ENCODE data around the gene GSK3B.

DNA sequence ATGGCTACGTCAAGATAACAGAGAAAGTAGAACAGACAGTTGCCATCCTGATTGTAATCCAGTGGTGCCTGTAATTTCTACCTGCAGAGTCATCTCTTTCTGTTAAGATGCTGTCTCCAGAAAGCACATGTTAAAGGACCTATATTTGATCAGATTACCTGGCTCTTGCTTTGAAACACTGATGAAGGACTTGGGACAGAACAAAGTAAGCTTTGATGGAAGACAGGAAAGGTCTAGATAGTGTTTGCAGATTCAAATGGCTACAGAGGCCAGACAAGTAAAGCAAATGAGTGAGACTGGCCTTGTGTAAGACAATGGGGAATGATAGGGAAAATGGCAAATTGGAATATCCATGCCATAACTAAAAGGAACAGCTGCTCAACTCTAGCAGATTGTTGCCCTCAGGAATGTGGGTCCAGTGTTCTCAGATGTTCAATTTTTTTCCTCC, 1.8 kb upstream of the GSK3B start:
- TF ChIP-seq, protein P1, sequence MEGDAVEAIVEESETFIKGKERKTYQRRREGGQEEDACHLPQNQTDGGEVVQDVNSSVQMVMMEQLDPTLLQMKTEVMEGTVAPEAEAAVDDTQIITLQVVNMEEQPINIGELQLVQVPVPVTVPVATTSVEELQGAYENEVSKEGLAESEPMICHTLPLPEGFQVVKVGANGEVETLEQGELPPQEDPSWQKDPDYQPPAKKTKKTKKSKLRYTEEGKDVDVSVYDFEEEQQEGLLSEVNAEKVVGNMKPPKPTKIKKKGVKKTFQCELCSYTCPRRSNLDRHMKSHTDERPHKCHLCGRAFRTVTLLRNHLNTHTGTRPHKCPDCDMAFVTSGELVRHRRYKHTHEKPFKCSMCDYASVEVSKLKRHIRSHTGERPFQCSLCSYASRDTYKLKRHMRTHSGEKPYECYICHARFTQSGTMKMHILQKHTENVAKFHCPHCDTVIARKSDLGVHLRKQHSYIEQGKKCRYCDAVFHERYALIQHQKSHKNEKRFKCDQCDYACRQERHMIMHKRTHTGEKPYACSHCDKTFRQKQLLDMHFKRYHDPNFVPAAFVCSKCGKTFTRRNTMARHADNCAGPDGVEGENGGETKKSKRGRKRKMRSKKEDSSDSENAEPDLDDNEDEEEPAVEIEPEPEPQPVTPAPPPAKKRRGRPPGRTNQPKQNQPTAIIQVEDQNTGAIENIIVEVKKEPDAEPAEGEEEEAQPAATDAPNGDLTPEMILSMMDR (IDR thresholded peaks at IDR 0.05; ENCODE audit: poor library complexity) = no peak
- no peak for TF ChIP-seq EZH2phosphoT487 (IDR thresholded peaks at IDR 0.05; ENCODE audit: low read depth, severe bottlenecking, unreplicated experiment)

Measured in hepatocyte (in vitro differentiated cells).